Ovary (tissue), 9 donors: ENCODE measurements around the gene MAML2. TPM values are rescaled to one million over a fixed set of nuclear protein-coding genes. Genes with fewer than 3 reads are reported as not detected.

Experiments used
- DNase-seq, 5 donors: peaks; one replicate each; pipeline ENCODE4 v3.0.0-alpha.2; 2019 to 2020
- H3K27ac ChIP-seq, 2 donors: fragments of 200-600 bp; one replicate each; pipeline versions ENCODE4 v1.5.1 to v1.8.0; 2019 to 2022
- H3K27me3 ChIP-seq: fragments of 200-600 bp; one replicate; pipeline ENCODE4 v1.8.0; 2022
- H3K36me3 ChIP-seq: fragments of 200-600 bp; sonication (generic); one replicate; pipeline ENCODE4 v1.5.1; 2019
- H3K4me1 ChIP-seq: one replicate; pipeline ENCODE4 v1.8.1; 2013; ENCODE audit warnings: mild to moderate bottlenecking, moderate library complexity; ENCODE audit not compliant: insufficient read depth
- H3K4me3 ChIP-seq: fragments of 200-600 bp; sonication (generic); one replicate; pipeline ENCODE4 v1.5.1; 2017
- H3K9me3 ChIP-seq, 2 donors: fragments of 200-600 bp in 1 of 2; sonication (generic) in 1 of 2; one replicate each; pipeline versions ENCODE4 v1.5.1 to v1.8.1; 2013 to 2019; ENCODE audit warnings: mild to moderate bottlenecking in 1 of 2, moderate library complexity in 1 of 2
- EP300 ChIP-seq: sonication (generic); formaldehyde crosslinking; IDR thresholded peaks from one replicate; pipeline ENCODE4 v1.6.1; 2017; ENCODE audit warnings: antibody characterized with exemption
- POLR2A ChIP-seq: fragments of 450-650 bp; IDR thresholded peaks from one replicate; pipeline ENCODE4 v1.6.1; 2017; ENCODE audit warnings: antibody characterized with exemption, mild to moderate bottlenecking, moderate library complexity
- WGBS, 3 donors: extraction: QIAGEN DNeasy Blood & Tissue Kit in 1 of 3; methylation state at CpG; one replicate each; pipeline versions ENCODE4 v1.1.5 to v1.1.7; 2013 to 2017; 5-methylcytosine and 5-hydroxymethylcytosine counted together
- intact Hi-C, 4 donors: fragments of 100-400 bp; cut with DNase I; formaldehyde crosslinking; loops; one replicate each; pipeline versions ENCODE4 v1.11.0 to v1.15.1; 2022 to 2023
- polyA plus RNA-seq, 2 donors: library from polyadenylated mRNA; stranded (reverse); fragments of 200-250 nt in 1 of 2; fragments of 350-450 nt in 1 of 2; fragmentation: Illumina TruSeq in 1 of 2; extraction: RNeasy Lipid Tissue Mini Kit (QIAGEN cat#74804) in 1 of 2; gene quantifications; one replicate each; pipeline ENCODE4 v1.2.3, GENCODE V29; 2013 to 2014
- total RNA-seq, 7 donors: library from RNA; depleted of rRNA in 2 of 7; stranded (reverse); fragments of >200 nt in 2 of 7; fragmentation: NEBNext Ultra II Directional in 3 of 7; extraction: Animal tissue kit (Norgen Biotek cat#: 25700) in 3 of 7; gene quantifications; one replicate each; pipeline versions ENCODE4 v1.1.0 to v1.2.4, GENCODE V29; 2016 to 2023
- TF ChIP-seq, protein P1 (sequence below), 3 donors: fragments of 450-650 bp in 2 of 3; fragments of 200-600 bp in 1 of 3; IDR thresholded peaks; one replicate each; pipeline versions ENCODE4 v1.5.1 to v1.8.0; 2016 to 2022; ENCODE audit warnings: antibody characterized with exemption in 3 of 3, mild to moderate bottlenecking in 1 of 3
- donor health status: DM: no; HTN: no; CAD: no; lungs with moderate emphysema.
- donor health status: DM: no; HTN: no; CAD: no.
- donor health status: Bipolar disorder and iron deficiency.
- donor health status: DM: yes; HTN: yes; CAD: no.
- donor health status: DM: no; HTN: no; CAD: no.
- donor health status: DM: yes; HTN: yes; CAD: no.

The MAML2 gene
- total and polyA plus RNA-seq, 9 donors: 7.3 to 17.5 (median 14.6) TPM

DNA sequence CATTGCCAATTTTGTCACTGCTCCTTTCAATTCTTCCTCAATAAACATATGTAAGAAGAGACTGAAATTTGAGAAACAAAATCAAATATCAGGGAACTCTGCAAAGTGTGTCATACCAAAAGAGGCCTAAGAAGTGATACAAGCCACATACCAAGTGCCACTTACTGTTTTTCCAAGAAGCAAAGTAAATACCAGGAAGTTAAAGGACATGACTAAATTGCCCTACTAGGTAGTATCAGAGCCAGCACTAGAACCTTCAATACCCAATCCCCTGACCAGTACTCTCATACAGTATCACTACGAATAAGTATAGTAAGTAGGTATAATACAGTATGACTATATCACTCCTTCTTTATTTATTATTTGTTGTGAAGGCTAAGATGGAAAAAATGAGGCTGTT, 13.6 kb downstream of the MAML2 start:
- Histone ChIP-seq H3K4me1 (peaks cover 13% of the 10 kb centered on the region), H3K27me3 (no peaks in the 10 kb centered on the region), H3K4me3 (no peak overlapping the region), H3K36me3 (no peaks in the 10 kb centered on the region), H3K27ac (no peak overlapping the region), H3K9me3 (no peaks in the 10 kb centered on the region)
- intact Hi-C loops: no loop called here
- WGBS, 3 donors: 93 to 100% (median 94%) methylated on average over 1 of the region's 1 CpG
- no peak for DNase-seq
- TF ChIP-seq POLR2A: no peak

DNA sequence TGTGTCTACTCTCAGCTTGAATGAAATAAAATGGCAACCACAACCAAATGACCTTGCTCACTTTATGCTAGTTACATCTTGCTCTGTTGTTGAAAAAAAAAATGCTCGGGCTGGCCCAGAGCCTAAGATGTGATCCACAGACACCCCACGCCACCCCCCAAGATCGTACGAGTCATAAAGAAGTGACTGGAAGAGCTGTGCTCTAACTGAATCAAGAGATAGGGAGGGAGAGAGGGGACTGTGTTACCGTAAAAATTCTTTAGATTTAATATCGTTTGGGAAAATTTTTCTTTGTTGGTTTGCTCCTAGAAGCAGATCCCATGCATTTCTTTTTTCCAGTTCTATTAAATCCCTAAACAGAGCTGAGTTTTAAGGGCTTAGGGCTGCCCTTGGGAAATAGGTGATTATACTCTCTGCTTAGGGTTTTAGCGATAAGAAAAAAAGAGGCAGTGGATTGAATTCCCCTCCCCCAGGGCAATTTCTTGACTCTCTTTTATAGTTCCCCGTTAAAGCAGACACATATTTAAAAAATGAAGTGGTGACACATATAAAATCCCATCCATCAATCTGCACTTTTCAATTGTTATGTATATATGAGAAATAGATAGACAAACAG, 14.5 kb downstream of the MAML2 start:
- intact Hi-C loops: no loop called here
- TF ChIP-seq POLR2A (no peak), EP300 (no peak)
- TF ChIP-seq, protein P1, sequence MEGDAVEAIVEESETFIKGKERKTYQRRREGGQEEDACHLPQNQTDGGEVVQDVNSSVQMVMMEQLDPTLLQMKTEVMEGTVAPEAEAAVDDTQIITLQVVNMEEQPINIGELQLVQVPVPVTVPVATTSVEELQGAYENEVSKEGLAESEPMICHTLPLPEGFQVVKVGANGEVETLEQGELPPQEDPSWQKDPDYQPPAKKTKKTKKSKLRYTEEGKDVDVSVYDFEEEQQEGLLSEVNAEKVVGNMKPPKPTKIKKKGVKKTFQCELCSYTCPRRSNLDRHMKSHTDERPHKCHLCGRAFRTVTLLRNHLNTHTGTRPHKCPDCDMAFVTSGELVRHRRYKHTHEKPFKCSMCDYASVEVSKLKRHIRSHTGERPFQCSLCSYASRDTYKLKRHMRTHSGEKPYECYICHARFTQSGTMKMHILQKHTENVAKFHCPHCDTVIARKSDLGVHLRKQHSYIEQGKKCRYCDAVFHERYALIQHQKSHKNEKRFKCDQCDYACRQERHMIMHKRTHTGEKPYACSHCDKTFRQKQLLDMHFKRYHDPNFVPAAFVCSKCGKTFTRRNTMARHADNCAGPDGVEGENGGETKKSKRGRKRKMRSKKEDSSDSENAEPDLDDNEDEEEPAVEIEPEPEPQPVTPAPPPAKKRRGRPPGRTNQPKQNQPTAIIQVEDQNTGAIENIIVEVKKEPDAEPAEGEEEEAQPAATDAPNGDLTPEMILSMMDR (IDR thresholded peaks at IDR 0.05): no peak
- WGBS, 3 donors: 75 to 87% (median 82%) methylated on average over 8 of the region's 8 CpGs
- no peak for DNase-seq
- Histone ChIP-seq H3K36me3 (no peaks in the 10 kb centered on the region), H3K4me1 (peaks cover 13% of the 10 kb centered on the region), H3K27me3 (no peaks in the 10 kb centered on the region), H3K27ac (no peak overlapping the region), H3K9me3 (no peaks in the 10 kb centered on the region), H3K4me3 (no peak overlapping the region)

DNA sequence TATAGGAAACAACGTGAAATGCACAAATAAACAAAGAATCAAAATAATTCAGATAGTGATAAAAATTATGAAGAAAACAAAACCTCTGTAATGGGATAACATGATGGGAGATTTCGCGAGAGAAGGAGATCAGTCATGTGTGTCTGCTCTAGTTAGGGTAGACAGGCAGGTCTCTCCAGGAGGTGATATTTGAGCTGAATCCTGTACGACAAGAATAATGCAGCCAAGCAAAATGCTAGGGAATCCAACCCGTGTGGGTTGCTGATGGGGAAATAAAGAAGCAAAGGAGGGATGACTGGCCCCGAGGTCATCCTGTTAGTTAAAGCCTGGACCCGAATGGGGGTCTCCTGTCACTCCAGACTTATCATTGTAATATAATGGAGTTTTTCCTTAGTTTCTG, 16.0 kb downstream of the MAML2 start:
- 93 to 95% (median 95%) methylated on average over 7 of the region's 7 CpGs for WGBS, 3 donors
- intact Hi-C loops: no loop called here
- Histone ChIP-seq H3K27me3 (no peaks in the 10 kb centered on the region), H3K4me1 (peaks cover 7% of the 10 kb centered on the region), H3K27ac (no peak overlapping the region), H3K36me3 (no peaks in the 10 kb centered on the region), H3K4me3 (no peak overlapping the region), H3K9me3 (no peaks in the 10 kb centered on the region)
- TF ChIP-seq, protein P1 (IDR thresholded peaks at IDR 0.05): no peak
- no peak for TF ChIP-seq EP300
- TF ChIP-seq POLR2A: no peak
- DNase-seq: no peak

DNA sequence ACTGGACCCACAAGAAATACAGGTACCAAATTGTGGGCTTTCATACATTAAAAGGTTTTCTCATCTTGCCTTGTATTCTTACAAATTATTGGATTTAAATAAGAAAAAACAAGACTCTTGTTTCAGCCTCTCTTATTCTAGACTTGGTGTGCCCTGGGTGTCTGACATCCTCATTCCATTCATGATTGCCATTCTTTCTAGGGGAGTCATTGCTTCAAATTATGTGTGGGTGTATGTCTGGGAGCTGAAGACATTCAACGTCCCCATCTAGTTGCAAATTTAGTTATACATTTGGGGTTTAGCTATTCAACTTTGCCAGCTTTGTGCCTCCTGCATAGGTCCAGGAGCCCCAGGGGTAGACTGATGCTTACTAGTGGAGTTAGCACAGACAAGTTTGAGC, 18.1 kb downstream of the MAML2 start:
- intact Hi-C loops: no loop called here
- H3K4me1 ChIP-seq: peaks cover 15% of the 10 kb centered on the region
- no peaks in the 10 kb centered on the region for H3K36me3 ChIP-seq
- DNase-seq: no peak
- no peak overlapping the region for H3K27ac ChIP-seq
- no peaks in the 10 kb centered on the region for H3K9me3 ChIP-seq
- no peak for TF ChIP-seq POLR2A
- TF ChIP-seq EP300: no peak
- TF ChIP-seq, protein P1 (IDR thresholded peaks at IDR 0.05): no peak
- H3K4me3 ChIP-seq: no peak overlapping the region
- 0 to 11% (median 6%) methylated on average over 1 of the region's 1 CpG for WGBS, 3 donors
- H3K27me3 ChIP-seq: no peaks in the 10 kb centered on the region

DNA sequence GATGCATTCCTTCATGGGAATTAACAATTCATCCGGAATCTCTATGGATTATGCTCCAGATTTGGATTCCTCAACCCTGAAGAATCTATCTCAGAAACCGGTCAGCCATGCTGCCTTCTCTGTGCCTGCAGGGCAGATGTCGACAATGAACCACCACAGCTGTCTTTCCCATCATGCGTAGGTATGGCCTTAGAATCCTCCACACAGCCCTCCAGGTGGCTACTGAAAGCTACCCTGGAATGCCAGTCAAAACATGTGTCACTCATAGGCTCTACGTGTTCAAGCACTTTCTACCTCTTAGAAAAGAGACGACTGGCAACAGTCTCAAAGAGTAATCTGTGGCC, 19.4 kb downstream of the MAML2 start:
- Histone ChIP-seq H3K27me3 (no peaks in the 10 kb centered on the region), H3K36me3 (no peaks in the 10 kb centered on the region), H3K27ac (no peak overlapping the region), H3K4me1 (peaks cover 18% of the 10 kb centered on the region), H3K4me3 (no peak overlapping the region), H3K9me3 (no peaks in the 10 kb centered on the region)
- WGBS, 3 donors: 89 to 93% (median 91%) methylated on average over 6 of the region's 6 CpGs
- no peak for DNase-seq
- intact Hi-C loops: no loop called here
- TF ChIP-seq POLR2A: no peak
- TF ChIP-seq EP300: no peak
- TF ChIP-seq, protein P1 (IDR thresholded peaks at IDR 0.05): no peak
